OCI-LY3 (cell line): ENCODE data around the gene KLK14.

Source experiments
- EZH2phosphoT487 ChIP-seq: fragments of 200-600 bp; shearing (Covaris generic); IDR thresholded peaks from 2 replicates; pipeline ENCODE4 v1.6.1; 2018; ENCODE audit warnings: antibody characterized with exemption, mixed run types, low read depth
- TF ChIP-seq, protein P1 (sequence below): fragments of 200-600, 300-600 bp; sonication (generic); IDR thresholded peaks from 2 replicates; pipeline ENCODE4 v1.5.1; 2014; ENCODE audit warnings: antibody characterized with exemption, low read length, low read depth

DNA sequence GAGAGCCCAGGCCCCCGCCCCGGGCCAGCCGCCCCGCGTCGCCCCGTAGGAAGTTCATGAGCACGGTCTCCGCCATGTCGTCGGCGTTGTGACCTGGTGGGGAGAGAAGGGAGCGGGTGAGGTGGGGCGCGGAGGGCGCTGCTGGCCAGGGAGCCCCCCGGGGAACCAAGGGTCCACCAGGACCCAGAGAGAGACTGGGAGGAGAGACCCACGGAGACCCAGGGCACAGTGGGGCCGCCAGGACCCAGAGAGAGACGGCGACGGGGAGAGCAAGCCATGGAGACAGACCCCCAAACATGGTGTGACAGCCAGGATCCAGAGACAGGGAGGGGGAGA lies 16.3 kb upstream of the KLK14 start:
- TF ChIP-seq, protein P1, sequence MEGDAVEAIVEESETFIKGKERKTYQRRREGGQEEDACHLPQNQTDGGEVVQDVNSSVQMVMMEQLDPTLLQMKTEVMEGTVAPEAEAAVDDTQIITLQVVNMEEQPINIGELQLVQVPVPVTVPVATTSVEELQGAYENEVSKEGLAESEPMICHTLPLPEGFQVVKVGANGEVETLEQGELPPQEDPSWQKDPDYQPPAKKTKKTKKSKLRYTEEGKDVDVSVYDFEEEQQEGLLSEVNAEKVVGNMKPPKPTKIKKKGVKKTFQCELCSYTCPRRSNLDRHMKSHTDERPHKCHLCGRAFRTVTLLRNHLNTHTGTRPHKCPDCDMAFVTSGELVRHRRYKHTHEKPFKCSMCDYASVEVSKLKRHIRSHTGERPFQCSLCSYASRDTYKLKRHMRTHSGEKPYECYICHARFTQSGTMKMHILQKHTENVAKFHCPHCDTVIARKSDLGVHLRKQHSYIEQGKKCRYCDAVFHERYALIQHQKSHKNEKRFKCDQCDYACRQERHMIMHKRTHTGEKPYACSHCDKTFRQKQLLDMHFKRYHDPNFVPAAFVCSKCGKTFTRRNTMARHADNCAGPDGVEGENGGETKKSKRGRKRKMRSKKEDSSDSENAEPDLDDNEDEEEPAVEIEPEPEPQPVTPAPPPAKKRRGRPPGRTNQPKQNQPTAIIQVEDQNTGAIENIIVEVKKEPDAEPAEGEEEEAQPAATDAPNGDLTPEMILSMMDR: no peak
- TF ChIP-seq EZH2phosphoT487: no peak
